HepG2 (cell line): ENCODE results near the gene EPS8L3. TPM values are rescaled to one million over a fixed set of nuclear protein-coding genes. Genes with fewer than 3 reads are reported as not detected.

Source experiments
- FOXA1 ChIP-seq, 2 experiments: fragments of 450-650 bp in 1 of 2; sonication (generic) in 1 of 2; formaldehyde crosslinking in 1 of 2; IDR thresholded peaks; 2 replicates each; pipeline versions ENCODE4 v1.4.0 to v1.6.1; 2016 to 2020; ENCODE audit warnings: missing genetic modification reagents in 1 of 2
- HNF4A ChIP-seq: sonication (generic); formaldehyde crosslinking; IDR thresholded peaks from 2 replicates; pipeline ENCODE4 v1.4.0; 2020; ENCODE audit warnings: missing genetic modification reagents
- KLF11 ChIP-seq: IDR thresholded peaks from 2 replicates; pipeline ENCODE4 v1.6.1; 2016; ENCODE audit warnings: missing compliant biosample characterization
- SP140L ChIP-seq: sonication (generic); formaldehyde crosslinking; IDR thresholded peaks from 2 replicates; pipeline ENCODE4 v1.4.0; 2020; ENCODE audit warnings: missing genetic modification reagents, borderline replicate concordance
- YY1 ChIP-seq: IDR thresholded peaks from 2 replicates; pipeline ENCODE4 v1.6.1; 2011; ENCODE audit warnings: low read length, low read depth, moderate library complexity, mild to moderate bottlenecking; ENCODE audit not compliant: insufficient read depth, insufficient replicate concordance
- ZNF556 ChIP-seq: sonication (generic); formaldehyde crosslinking; IDR thresholded peaks from 2 replicates; pipeline ENCODE4 v1.4.0; 2020; ENCODE audit warnings: mild to moderate bottlenecking, missing genetic modification reagents, borderline replicate concordance
- ZNF720 ChIP-seq: sonication (generic); formaldehyde crosslinking; IDR thresholded peaks from 2 replicates; pipeline ENCODE4 v1.4.0; 2020; ENCODE audit warnings: missing genetic modification reagents
- polyA plus RNA-seq, 8 experiments: library from polyadenylated mRNA; depleted of rRNA in 3 of 8; stranded (reverse) in 7 of 8; unstranded in 1 of 8; fragments of >200 nt; fragmentation: Illumina TruSeq in 4 of 8; extraction: Trizol in 4 of 8; gene quantifications; 2 replicates each; pipeline versions ENCODE4 v1.2.1 to v1.2.3, GENCODE V29; 2011 to 2016; ENCODE audit warnings: low read depth in 4 of 8, missing spikeins in 1 of 8, mixed read lengths in 1 of 8; ENCODE audit not compliant: insufficient read depth in 1 of 8
- total RNA-seq, 5 experiments: library from RNA; depleted of rRNA; stranded (reverse); fragments of >200 nt; fragmentation: Illumina TruSeq; extraction: Trizol; gene quantifications; 2 replicates each; pipeline ENCODE4 v1.2.3, GENCODE V29; 2016; ENCODE audit warnings: low read depth in 1 of 5
- TF ChIP-seq, protein P1 (sequence below): IDR thresholded peaks from 2 replicates; pipeline ENCODE4 v1.6.1; 2016
- TF ChIP-seq, protein P2 (sequence below): sonication (generic); formaldehyde crosslinking; IDR thresholded peaks from 2 replicates; pipeline ENCODE4 v1.5.1; 2020; ENCODE audit warnings: mild to moderate bottlenecking, missing genetic modification reagents, moderate library complexity
- TF ChIP-seq, protein P3 (sequence below): sonication (generic); formaldehyde crosslinking; IDR thresholded peaks from 2 replicates; pipeline ENCODE4 v1.5.0; 2020; ENCODE audit warnings: missing genetic modification reagents, mild to moderate bottlenecking, borderline replicate concordance
- TF ChIP-seq, protein P4 (sequence below): sonication (generic); formaldehyde crosslinking; IDR thresholded peaks from 2 replicates; pipeline ENCODE4 v1.5.1; 2020; ENCODE audit warnings: missing genetic modification reagents, mild to moderate bottlenecking, borderline replicate concordance
- TF ChIP-seq, protein P5 (sequence below): sonication (generic); formaldehyde crosslinking; IDR thresholded peaks from 2 replicates; pipeline ENCODE4 v1.5.1; 2020; ENCODE audit warnings: missing genetic modification reagents, mild to moderate bottlenecking, borderline replicate concordance
- TF ChIP-seq, protein P6 (sequence below): IDR thresholded peaks from 2 replicates; pipeline ENCODE4 v1.6.1; 2016; ENCODE audit warnings: low read depth, control low read depth

EPS8L3 gene
- total and polyA plus RNA-seq, 2 of the 13 experiments (the other 11 are each of a cell fraction or from before 2014, with no cell fraction given): 18.2 to 106 TPM

DNA sequence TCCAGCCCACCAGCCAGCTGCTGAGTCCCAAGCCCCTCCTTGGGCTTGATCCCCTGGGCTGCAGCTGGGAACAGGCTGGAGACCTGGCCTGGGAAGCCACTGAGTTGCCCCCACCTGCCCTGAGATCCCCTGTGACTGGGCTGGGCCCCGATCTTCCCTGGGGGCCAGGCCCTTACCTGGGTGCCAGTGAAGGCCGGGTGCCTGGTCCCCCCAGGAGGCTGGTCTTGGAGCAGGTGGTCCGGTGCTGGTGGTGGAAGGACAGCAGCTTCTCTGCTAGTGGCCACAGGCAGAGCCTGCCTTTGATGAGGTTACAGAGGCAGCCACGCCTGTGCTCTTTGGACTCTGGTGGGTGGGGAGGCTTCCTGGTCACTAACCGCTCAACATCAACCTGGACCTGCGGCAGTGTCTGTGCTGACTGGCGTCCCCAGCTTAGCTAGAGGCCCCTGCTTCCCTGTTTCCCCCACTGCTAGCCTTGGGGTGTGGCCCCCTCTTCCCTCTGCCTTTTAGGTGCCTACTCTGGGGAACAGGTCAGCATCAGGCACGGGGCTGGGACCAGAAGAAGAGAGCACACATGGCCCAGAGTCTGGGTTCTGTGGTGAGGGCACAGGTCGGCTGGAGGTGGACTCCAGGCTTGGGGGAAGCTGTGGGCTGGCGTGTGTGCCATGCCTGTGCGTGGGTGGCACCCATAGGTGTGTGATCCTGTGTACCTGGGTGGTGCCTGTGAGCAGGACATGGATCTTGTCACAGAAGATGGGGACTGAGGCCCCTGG is at the start of gene EPS8L3 (continued):
- TF ChIP-seq, protein P1, sequence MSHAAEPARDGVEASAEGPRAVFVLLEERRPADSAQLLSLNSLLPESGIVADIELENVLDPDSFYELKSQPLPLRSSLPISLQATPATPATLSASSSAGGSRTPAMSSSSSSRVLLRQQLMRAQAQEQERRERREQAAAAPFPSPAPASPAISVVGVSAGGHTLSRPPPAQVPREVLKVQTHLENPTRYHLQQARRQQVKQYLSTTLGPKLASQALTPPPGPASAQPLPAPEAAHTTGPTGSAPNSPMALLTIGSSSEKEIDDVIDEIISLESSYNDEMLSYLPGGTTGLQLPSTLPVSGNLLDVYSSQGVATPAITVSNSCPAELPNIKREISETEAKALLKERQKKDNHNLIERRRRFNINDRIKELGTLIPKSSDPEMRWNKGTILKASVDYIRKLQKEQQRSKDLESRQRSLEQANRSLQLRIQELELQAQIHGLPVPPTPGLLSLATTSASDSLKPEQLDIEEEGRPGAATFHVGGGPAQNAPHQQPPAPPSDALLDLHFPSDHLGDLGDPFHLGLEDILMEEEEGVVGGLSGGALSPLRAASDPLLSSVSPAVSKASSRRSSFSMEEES (CRISPR knock-in tag): peak; percentile 75; the same call in 1 of the 2 replicates
- TF ChIP-seq, protein P2, sequence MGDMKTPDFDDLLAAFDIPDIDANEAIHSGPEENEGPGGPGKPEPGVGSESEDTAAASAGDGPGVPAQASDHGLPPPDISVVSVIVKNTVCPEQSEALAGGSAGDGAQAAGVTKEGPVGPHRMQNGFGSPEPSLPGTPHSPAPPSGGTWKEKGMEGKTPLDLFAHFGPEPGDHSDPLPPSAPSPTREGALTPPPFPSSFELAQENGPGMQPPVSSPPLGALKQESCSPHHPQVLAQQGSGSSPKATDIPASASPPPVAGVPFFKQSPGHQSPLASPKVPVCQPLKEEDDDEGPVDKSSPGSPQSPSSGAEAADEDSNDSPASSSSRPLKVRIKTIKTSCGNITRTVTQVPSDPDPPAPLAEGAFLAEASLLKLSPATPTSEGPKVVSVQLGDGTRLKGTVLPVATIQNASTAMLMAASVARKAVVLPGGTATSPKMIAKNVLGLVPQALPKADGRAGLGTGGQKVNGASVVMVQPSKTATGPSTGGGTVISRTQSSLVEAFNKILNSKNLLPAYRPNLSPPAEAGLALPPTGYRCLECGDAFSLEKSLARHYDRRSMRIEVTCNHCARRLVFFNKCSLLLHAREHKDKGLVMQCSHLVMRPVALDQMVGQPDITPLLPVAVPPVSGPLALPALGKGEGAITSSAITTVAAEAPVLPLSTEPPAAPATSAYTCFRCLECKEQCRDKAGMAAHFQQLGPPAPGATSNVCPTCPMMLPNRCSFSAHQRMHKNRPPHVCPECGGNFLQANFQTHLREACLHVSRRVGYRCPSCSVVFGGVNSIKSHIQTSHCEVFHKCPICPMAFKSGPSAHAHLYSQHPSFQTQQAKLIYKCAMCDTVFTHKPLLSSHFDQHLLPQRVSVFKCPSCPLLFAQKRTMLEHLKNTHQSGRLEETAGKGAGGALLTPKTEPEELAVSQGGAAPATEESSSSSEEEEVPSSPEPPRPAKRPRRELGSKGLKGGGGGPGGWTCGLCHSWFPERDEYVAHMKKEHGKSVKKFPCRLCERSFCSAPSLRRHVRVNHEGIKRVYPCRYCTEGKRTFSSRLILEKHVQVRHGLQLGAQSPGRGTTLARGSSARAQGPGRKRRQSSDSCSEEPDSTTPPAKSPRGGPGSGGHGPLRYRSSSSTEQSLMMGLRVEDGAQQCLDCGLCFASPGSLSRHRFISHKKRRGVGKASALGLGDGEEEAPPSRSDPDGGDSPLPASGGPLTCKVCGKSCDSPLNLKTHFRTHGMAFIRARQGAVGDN (CRISPR knock-in tag): peak; percentile 96
- no peak for TF ChIP-seq FOXA1 (IDR thresholded peaks at IDR 0.05)
- TF ChIP-seq FOXA1 (CRISPR knock-in tag; IDR thresholded peaks at IDR 0.05): no peak
- TF ChIP-seq SP140L (CRISPR knock-in tag): no peak
- TF ChIP-seq KLF11 (CRISPR knock-in tag): peak; percentile 72; the same call in 1 of the 2 replicates
- TF ChIP-seq, protein P3, sequence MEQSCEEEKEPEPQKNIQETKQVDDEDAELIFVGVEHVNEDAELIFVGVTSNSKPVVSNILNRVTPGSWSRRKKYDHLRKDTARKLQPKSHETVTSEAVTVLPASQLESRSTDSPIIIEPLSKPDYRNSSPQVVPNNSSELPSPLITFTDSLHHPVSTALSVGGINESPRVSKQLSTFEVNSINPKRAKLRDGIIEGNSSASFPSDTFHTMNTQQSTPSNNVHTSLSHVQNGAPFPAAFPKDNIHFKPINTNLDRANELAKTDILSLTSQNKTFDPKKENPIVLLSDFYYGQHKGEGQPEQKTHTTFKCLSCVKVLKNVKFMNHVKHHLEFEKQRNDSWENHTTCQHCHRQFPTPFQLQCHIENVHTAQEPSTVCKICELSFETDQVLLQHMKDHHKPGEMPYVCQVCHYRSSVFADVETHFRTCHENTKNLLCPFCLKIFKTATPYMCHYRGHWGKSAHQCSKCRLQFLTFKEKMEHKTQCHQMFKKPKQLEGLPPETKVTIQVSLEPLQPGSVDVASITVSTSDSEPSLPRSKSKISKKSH (CRISPR knock-in tag): no peak
- TF ChIP-seq HNF4A (CRISPR knock-in tag): peak; percentile 97
- TF ChIP-seq, protein P4, sequence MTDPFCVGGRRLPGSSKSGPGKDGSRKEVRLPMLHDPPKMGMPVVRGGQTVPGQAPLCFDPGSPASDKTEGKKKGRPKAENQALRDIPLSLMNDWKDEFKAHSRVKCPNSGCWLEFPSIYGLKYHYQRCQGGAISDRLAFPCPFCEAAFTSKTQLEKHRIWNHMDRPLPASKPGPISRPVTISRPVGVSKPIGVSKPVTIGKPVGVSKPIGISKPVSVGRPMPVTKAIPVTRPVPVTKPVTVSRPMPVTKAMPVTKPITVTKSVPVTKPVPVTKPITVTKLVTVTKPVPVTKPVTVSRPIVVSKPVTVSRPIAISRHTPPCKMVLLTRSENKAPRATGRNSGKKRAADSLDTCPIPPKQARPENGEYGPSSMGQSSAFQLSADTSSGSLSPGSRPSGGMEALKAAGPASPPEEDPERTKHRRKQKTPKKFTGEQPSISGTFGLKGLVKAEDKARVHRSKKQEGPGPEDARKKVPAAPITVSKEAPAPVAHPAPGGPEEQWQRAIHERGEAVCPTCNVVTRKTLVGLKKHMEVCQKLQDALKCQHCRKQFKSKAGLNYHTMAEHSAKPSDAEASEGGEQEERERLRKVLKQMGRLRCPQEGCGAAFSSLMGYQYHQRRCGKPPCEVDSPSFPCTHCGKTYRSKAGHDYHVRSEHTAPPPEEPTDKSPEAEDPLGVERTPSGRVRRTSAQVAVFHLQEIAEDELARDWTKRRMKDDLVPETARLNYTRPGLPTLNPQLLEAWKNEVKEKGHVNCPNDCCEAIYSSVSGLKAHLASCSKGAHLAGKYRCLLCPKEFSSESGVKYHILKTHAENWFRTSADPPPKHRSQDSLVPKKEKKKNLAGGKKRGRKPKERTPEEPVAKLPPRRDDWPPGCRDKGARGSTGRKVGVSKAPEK (CRISPR knock-in tag): no peak; the same call in 1 of the 2 replicates
- TF ChIP-seq ZNF556 (CRISPR knock-in tag): peak; percentile 40; the same call in 1 of the 2 replicates
- TF ChIP-seq YY1: peak; percentile 56
- TF ChIP-seq ZNF720: no peak
- TF ChIP-seq, protein P5, sequence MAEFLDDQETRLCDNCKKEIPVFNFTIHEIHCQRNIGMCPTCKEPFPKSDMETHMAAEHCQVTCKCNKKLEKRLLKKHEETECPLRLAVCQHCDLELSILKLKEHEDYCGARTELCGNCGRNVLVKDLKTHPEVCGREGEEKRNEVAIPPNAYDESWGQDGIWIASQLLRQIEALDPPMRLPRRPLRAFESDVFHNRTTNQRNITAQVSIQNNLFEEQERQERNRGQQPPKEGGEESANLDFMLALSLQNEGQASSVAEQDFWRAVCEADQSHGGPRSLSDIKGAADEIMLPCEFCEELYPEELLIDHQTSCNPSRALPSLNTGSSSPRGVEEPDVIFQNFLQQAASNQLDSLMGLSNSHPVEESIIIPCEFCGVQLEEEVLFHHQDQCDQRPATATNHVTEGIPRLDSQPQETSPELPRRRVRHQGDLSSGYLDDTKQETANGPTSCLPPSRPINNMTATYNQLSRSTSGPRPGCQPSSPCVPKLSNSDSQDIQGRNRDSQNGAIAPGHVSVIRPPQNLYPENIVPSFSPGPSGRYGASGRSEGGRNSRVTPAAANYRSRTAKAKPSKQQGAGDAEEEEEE (CRISPR knock-in tag): peak; percentile 51; the same call in 1 of the 2 replicates
- TF ChIP-seq, protein P6, sequence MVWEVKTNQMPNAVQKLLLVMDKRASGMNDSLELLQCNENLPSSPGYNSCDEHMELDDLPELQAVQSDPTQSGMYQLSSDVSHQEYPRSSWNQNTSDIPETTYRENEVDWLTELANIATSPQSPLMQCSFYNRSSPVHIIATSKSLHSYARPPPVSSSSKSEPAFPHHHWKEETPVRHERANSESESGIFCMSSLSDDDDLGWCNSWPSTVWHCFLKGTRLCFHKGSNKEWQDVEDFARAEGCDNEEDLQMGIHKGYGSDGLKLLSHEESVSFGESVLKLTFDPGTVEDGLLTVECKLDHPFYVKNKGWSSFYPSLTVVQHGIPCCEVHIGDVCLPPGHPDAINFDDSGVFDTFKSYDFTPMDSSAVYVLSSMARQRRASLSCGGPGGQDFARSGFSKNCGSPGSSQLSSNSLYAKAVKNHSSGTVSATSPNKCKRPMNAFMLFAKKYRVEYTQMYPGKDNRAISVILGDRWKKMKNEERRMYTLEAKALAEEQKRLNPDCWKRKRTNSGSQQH: no peak
